Endothelial cell of umbilical vein (primary cell): Measurements from ENCODE around the gene TNFSF10. TPM values are rescaled to one million over a fixed set of nuclear protein-coding genes. Genes with fewer than 3 reads are reported as not detected.
A peak's percentile ranks its signal among the peaks of the same experiment; 100 is the strongest.

Experiments
- BruUV-seq: library from RNA; stranded (reverse); fragments of 400-500 nt; replicated peaks from 2 replicates; lab custom pipeline; 2021; lab: Mats Ljungman, UMichigan
- CTCF ChIA-PET: fragments of 300-600, 350-600 bp; sonication (Branson Sonifier 250); formaldehyde crosslinking; loops from one replicate; lab custom pipeline; 2021; ENCODE audit warnings: antibody characterized with exemption, inconsistent platforms; lab: Charles Lee
- POLR2A ChIA-PET: fragments of 300-600, 350-600 bp; sonication (Branson Sonifier 250); formaldehyde crosslinking; loops from one replicate; lab custom pipeline; 2021; ENCODE audit warnings: antibody characterized with exemption, inconsistent platforms; lab: Charles Lee
- DNase-seq: peaks from one replicate; pipeline ENCODE4 v3.0.0-alpha.2; 2011; ENCODE audit warnings: low read depth, low spot score
- FAIRE-seq: peaks from 2 replicates; lab custom pipeline; 2011; peaks lifted over from hg19 to GRCh38; lab: Jason Lieb, UNC
- H2AFZ ChIP-seq: 2 replicates; pipeline ENCODE4 v1.6.0; 2012; ENCODE audit warnings: low read depth, low read length, control low read depth, inconsistent platforms
- H3K27ac ChIP-seq: 2 replicates; pipeline ENCODE4 v1.5.1; 2011; ENCODE audit warnings: low read depth, mild to moderate bottlenecking, control low read depth, low read length, moderate library complexity; ENCODE audit not compliant: insufficient read depth
- H3K27me3 ChIP-seq, 2 experiments: 2 replicates each; pipeline versions ENCODE4 v1.6.0 to v1.6.1; 2011; ENCODE audit warnings: low read length in 2 of 2, mixed read lengths in 1 of 2; ENCODE audit not compliant: control insufficient read depth in 2 of 2, insufficient read depth in 2 of 2
- H3K36me3 ChIP-seq, 2 experiments: 2 replicates in 1 of 2; 3 replicates in 1 of 2; pipeline ENCODE4 v1.5.1; 2011; ENCODE audit warnings: low read length in 2 of 2, mild to moderate bottlenecking in 1 of 2, moderate library complexity in 1 of 2; ENCODE audit not compliant: control insufficient read depth in 2 of 2, insufficient read depth in 2 of 2; ENCODE audit errors: extremely low read depth in 1 of 2
- H3K4me1 ChIP-seq: 3 replicates; pipeline ENCODE4 v1.5.1; 2011; ENCODE audit warnings: mild to moderate bottlenecking, low read length; ENCODE audit not compliant: control insufficient read depth, insufficient read depth; ENCODE audit errors: extremely low read depth
- H3K4me2 ChIP-seq: 2 replicates; pipeline ENCODE4 v1.6.1; 2011; ENCODE audit warnings: low read length, control low read depth, mixed read lengths; ENCODE audit not compliant: insufficient read depth
- H3K4me3 ChIP-seq, 3 experiments: fragments of 200-600 bp in 1 of 3; sonication (generic), shearing (Covaris generic) in 1 of 3; replicated peaks in 1 of 3; 2 replicates each; pipeline ENCODE4 v1.5.1; 2011 to 2016; ENCODE audit warnings: control low read depth in 3 of 3, low read length in 3 of 3, mild to moderate bottlenecking in 2 of 3, inconsistent platforms in 1 of 3, low read depth in 1 of 3, moderate library complexity in 1 of 3; ENCODE audit not compliant: insufficient read depth in 1 of 3
- H3K79me2 ChIP-seq: 2 replicates; pipeline ENCODE4 v1.6.0; 2012; ENCODE audit warnings: low read length, inconsistent platforms; ENCODE audit not compliant: control insufficient read depth, insufficient read depth
- H3K9ac ChIP-seq: replicated peaks from 2 replicates; pipeline ENCODE3; 2011; ENCODE audit warnings: low read length, control low read depth; ENCODE audit not compliant: insufficient read depth; ENCODE audit errors: extremely low read depth
- H3K9me1 ChIP-seq: replicated peaks from 3 replicates; pipeline ENCODE4 v1.6.0; 2011; ENCODE audit warnings: mild to moderate bottlenecking, low read length; ENCODE audit not compliant: control insufficient read depth, insufficient read depth; ENCODE audit errors: extremely low read depth
- H3K9me3 ChIP-seq: replicated peaks from 2 replicates; pipeline ENCODE4 v1.5.1; 2012; ENCODE audit warnings: low read length, inconsistent platforms; ENCODE audit not compliant: control insufficient read depth, insufficient read depth
- H4K20me1 ChIP-seq: replicated peaks from 2 replicates; pipeline ENCODE3; 2011; ENCODE audit warnings: mild to moderate bottlenecking, low read length; ENCODE audit not compliant: control insufficient read depth, insufficient read depth; ENCODE audit errors: extremely low read depth
- FOS ChIP-seq: IDR thresholded peaks from 2 replicates; pipeline ENCODE4 v1.6.1; 2011; ENCODE audit warnings: mild to moderate bottlenecking, low read length, moderate library complexity, borderline replicate concordance; ENCODE audit not compliant: insufficient read depth
- JUN ChIP-seq: IDR thresholded peaks from 2 replicates; pipeline ENCODE4 v1.6.1; 2011; ENCODE audit warnings: borderline replicate concordance, low read depth; ENCODE audit not compliant: insufficient read length, insufficient read depth
- MAX ChIP-seq: IDR thresholded peaks from 2 replicates; pipeline ENCODE4 v1.6.1; 2011; ENCODE audit not compliant: insufficient read depth, insufficient read length
- MYC ChIP-seq: IDR thresholded peaks from one replicate; pipeline ENCODE4 v1.6.1; 2011; ENCODE audit warnings: mild to moderate bottlenecking, low read depth, low read length
- dilution Hi-C: fragments of 300-500 bp; cut with MboI; formaldehyde crosslinking; loops from one replicate; pipeline ENCODE4 v1.15.0; 2019; ENCODE audit warnings: low sequenced_read_pairs; ENCODE audit not compliant: extremely low pct_ligation_motif_present
- intact Hi-C: fragments of 100-400 bp; cut with micrococcal nuclease; formaldehyde crosslinking; loops from one replicate; pipeline ENCODE4 v1.10.0; 2022
- polyA plus RNA-seq, 4 experiments: library from polyadenylated mRNA; depleted of rRNA in 3 of 4; stranded (reverse) in 3 of 4; unstranded in 1 of 4; fragments of >200 nt; gene quantifications; 2 replicates each; pipeline versions ENCODE4 v1.2.1 to v1.2.3, GENCODE V29; 2011 to 2012; ENCODE audit warnings: missing spikeins in 1 of 4
- total RNA-seq: library from RNA; stranded (reverse); gene quantifications from 2 replicates; pipeline ENCODE4 v1.2.3, GENCODE V29; 2021

TNFSF10 gene
- total and polyA plus RNA-seq, 2 donors (not counting 3 experiments of a cell fraction or from before 2014, with no cell fraction given): 31.2 to 55.0 TPM

- CTCF ChIA-PET: interaction anchor here (0.6 to 2.0 kb wide), 6 partner anchors 10 to 54 kb away, joined by 3 to 8 read pairs (median 4); no protein-coding TSS in a partner anchor
- Histone ChIP-seq H3K9me3 (no peaks in the 10 kb centered on the region), H3K79me2 (no peaks in the 10 kb centered on the region), H3K9me1 (no peaks in the 10 kb centered on the region), H3K27ac (no peak overlapping the region), H3K9ac (no peak overlapping the region), H4K20me1 (no peaks in the 10 kb centered on the region), H3K27me3 (no peaks in the 10 kb centered on the region), H3K36me3 (no peaks in the 10 kb centered on the region), H2AFZ (no peak overlapping the region), H3K4me3 (no peak overlapping the region), H3K4me2 (no peak overlapping the region), H3K4me1 (peaks cover 14% of the 10 kb centered on the region)
- BruUV-seq: no TSS peak
- DNase-seq (peak; percentile 42), FAIRE-seq (no peak)
- POLR2A ChIA-PET: no interaction called here
- dilution Hi-C loops: no loop called here
- intact Hi-C loops: loop anchor here (1.0 kb wide), 1 partner anchor 21 kb away; no protein-coding TSS in a partner anchor
- TF ChIP-seq MAX: no peak
- TF ChIP-seq MYC: no peak
- no peak for TF ChIP-seq FOS
These were observed 18.8 kb upstream of the TNFSF10 start for GRCh38 chr3:172541945-172542488.

- Histone ChIP-seq H3K36me3 (no peaks in the 10 kb centered on the region), H3K27ac (no peak overlapping the region), H3K4me1 (peaks cover 14% of the 10 kb centered on the region), H3K4me3 (no peak overlapping the region), H4K20me1 (no peaks in the 10 kb centered on the region), H3K9me1 (no peaks in the 10 kb centered on the region), H3K27me3 (no peaks in the 10 kb centered on the region), H3K9ac (no peak overlapping the region), H3K79me2 (no peaks in the 10 kb centered on the region), H2AFZ (no peak overlapping the region), H3K9me3 (no peaks in the 10 kb centered on the region), H3K4me2 (no peak overlapping the region)
- POLR2A ChIA-PET: no interaction called here
- DNase-seq: no peak
- BruUV-seq: no TSS peak
- FAIRE-seq: no peak
- TF ChIP-seq JUN: no peak
- intact Hi-C loops (no loop called here), dilution Hi-C loops (no loop called here)
- CTCF ChIA-PET: no interaction called here
These were observed 16.8 kb upstream of the TNFSF10 start for GRCh38 chr3:172540049-172540448.
